Measurements from ENCODE around the gene TRAF3.

Gene TRAF3

DNA sequence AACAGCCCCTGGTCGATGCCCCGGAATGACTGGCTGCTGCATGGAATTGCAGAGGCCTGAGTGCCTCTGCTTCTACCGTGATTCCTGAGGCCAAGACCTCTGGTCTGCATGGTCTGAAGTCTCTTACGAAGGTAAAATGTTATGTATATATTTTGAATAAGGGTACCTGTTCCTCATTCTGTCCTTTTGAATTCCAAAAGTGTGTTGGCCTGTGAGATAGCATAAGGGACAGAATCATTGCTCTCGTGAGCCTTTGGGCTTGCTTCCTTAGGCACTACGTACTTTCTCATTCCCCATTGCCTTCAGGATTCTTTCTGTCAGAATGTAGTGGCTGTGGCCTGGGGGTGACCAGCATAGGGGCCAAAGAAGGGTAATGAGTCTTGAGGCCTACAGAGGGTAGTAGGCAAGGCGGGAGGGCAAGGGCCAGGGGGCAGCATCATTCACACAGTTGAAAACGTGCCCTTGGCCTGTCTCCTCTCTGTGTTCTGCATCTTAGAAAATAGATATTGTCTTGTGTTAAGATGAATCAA is 19.5 kb downstream of the TRAF3 start:
- no peak overlapping the region for H3K4me3 ChIP-seq (ENCODE audit: low read depth, low read length)
- DNase-seq (ENCODE audit: low read depth, low spot score) = no peak
- in situ Hi-C loops (cut with HindIII; ENCODE audit: low sequenced_read_pairs) = no loop called here
- no peak for TF ChIP-seq CTCF (IDR thresholded peaks at IDR 0.05; ENCODE audit: low read depth, low read length)

GRCh38 chr14:102798926-102799325 is 21.7 kb downstream of the TRAF3 start:
- in situ Hi-C loops (cut with HindIII; ENCODE audit: low sequenced_read_pairs) = no loop called here
- DNase-seq (ENCODE audit: low read depth, low spot score) = no peak
- no peak overlapping the region for H3K4me3 ChIP-seq (ENCODE audit: low read depth, low read length)
- no peak for TF ChIP-seq CTCF (IDR thresholded peaks at IDR 0.05; ENCODE audit: low read depth, low read length)

GRCh38 chr14:102799684-102800562 is 22.7 kb downstream of the TRAF3 start:
- in situ Hi-C loops (cut with HindIII; ENCODE audit: low sequenced_read_pairs) = no loop called here
- no peak for TF ChIP-seq CTCF (IDR thresholded peaks at IDR 0.05; ENCODE audit: low read depth, low read length)
- H3K4me3 ChIP-seq (ENCODE audit: low read depth, low read length) = no peak overlapping the region
- peak; percentile 88 for DNase-seq (ENCODE audit: low read depth, low spot score)

GRCh38 chr14:102802834-102803523 is 25.7 kb downstream of the TRAF3 start:
- TF ChIP-seq CTCF (IDR thresholded peaks at IDR 0.05; ENCODE audit: low read depth, low read length) = no peak
- no peak for DNase-seq (ENCODE audit: low read depth, low spot score)
- H3K4me3 ChIP-seq (ENCODE audit: low read depth, low read length) = no peak overlapping the region
- in situ Hi-C loops (cut with HindIII; ENCODE audit: low sequenced_read_pairs) = no loop called here

DNA sequence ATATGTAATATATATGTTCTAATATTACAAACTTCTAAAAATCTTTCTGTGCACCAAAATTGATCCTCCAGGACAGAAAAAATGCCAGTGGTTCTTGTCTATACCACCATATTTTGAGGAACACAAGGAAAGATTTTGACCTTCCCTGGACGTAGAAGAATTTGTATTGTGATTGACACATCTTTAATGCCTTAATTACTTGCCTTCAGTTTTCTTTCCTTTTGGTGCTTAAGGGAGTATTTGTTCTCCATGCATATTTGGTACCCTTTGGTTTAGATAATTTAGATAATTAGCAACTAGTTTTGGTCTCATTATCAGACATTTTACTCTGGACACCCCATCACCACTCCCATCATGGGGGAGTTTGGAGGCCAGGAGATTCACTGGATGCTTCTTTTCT is 27.6 kb downstream of the TRAF3 start:
- in situ Hi-C loops (cut with HindIII; ENCODE audit: low sequenced_read_pairs) = no loop called here

More for the DNA sequence above, 27.6 kb downstream of the TRAF3 start:
- H3K4me3 ChIP-seq (ENCODE audit: low read depth, low read length) = no peak overlapping the region
- no peak for TF ChIP-seq CTCF (IDR thresholded peaks at IDR 0.05; ENCODE audit: low read depth, low read length)
- DNase-seq (ENCODE audit: low read depth, low spot score) = no peak

Data from astrocyte of the spinal cord (primary cell).